Neuron (in vitro differentiated cells): ENCODE measurements around the gene SNX8.

Experiments
- H2AFZ ChIP-seq: one replicate; pipeline ENCODE4 v1.6.1; 2013; ENCODE audit warnings: low read depth, mild to moderate bottlenecking, inconsistent platforms, low read length, moderate library complexity
- H3K27me3 ChIP-seq: one replicate; pipeline ENCODE4 v1.6.1; 2013; ENCODE audit warnings: low read length; ENCODE audit not compliant: insufficient read depth
- H3K36me3 ChIP-seq: one replicate; pipeline ENCODE4 v1.6.1; 2013; ENCODE audit warnings: low read length; ENCODE audit not compliant: insufficient read depth
- H3K4me1 ChIP-seq: one replicate; pipeline ENCODE4 v1.6.1; 2013; ENCODE audit warnings: low read length; ENCODE audit not compliant: insufficient read depth
- H3K4me3 ChIP-seq: 2 replicates; pipeline ENCODE4 v1.5.1; 2013; ENCODE audit warnings: mild to moderate bottlenecking, low read length, moderate library complexity
- H3K9me3 ChIP-seq: one replicate; pipeline ENCODE4 v1.6.1; 2013; ENCODE audit warnings: low read length

SNX8 gene

DNA sequence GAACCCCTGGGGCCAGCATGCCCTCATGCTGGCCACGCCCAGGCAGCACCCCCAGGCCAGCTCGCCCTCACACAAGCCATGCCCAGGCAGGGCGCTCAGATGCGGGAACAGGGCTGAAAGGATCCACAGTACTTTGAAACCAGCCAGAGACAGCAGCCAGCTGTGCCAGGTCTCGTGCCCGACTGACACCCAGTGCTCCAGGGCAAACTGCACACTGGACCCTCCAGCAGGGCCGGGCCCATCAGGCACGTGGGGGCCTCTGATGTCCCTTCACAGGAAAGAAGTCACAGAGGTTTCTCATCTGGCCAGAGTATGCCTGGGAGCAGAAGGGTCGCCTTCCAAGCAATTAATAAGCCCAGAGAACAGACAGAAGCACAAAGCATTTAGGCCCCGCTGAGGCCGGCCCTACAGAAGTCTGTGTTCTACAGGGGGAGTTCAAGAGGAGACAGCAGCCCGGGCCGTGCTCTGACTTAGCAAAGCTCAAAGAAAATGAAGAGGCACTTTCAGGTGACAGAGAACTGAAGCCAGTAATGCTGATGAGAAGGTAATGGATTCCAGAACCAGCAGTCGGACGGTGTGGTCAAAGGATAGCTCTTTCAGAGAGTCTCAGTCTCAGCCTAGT, 102.9 kb downstream of the SNX8 start:
- H3K4me3 ChIP-seq = no peak overlapping the region
- H3K27me3 ChIP-seq = no peaks in the 10 kb centered on the region
- H3K9me3 ChIP-seq = peaks cover 6% of the 10 kb centered on the region
- no peaks in the 10 kb centered on the region for H3K4me1 ChIP-seq
- peaks cover 62% of the 10 kb centered on the region for H3K36me3 ChIP-seq
- no peak overlapping the region for H2AFZ ChIP-seq

DNA sequence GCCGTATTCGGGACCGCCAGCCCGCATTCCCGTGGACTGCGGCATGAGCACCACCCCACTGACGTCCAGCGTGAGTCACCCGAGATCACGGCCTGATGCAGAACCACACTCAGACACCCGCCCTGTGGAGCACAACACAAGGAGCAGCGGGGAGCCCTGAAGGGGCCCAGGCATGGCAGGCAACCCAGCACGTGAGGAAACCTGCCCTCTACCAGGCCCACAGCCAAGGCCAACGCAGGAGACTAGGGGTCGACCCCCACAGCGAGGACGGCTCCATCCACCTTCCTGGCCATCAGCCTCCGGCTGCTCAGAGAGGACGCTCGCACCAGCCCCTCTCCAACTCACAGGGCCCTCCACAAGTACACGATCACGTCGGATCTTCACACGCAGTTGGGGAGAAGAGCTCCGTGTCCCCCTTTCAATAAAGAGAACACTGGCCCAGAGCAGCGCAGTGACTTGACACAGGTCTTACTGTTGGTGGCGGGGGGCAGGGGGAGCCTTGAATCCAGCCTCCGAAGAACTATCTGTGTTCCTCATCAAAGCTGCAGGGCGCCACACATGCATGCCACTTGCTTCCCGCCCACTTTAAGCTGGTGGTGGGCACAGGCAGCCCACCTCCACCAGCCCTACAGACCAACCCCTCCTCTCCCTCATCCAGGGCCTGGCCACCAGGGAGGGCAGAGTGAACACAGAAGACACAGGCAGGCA, 103.5 kb downstream of the SNX8 start:
- peaks cover 55% of the 10 kb centered on the region for H3K36me3 ChIP-seq
- H3K27me3 ChIP-seq = no peaks in the 10 kb centered on the region
- H3K4me1 ChIP-seq = no peaks in the 10 kb centered on the region
- peaks cover 6% of the 10 kb centered on the region for H3K9me3 ChIP-seq
- no peak overlapping the region for H2AFZ ChIP-seq
- H3K4me3 ChIP-seq = no peak overlapping the region

- Histone ChIP-seq H3K4me1 (no peaks in the 10 kb centered on the region), H3K36me3 (peaks cover 51% of the 10 kb centered on the region)
Measured at GRCh38 chr7:2209961-2210323, 104.3 kb downstream of the SNX8 start.

GRCh38 chr7:2209146-2209960, 104.9 kb downstream of the SNX8 start:
- Histone ChIP-seq H3K27me3 (no peaks in the 10 kb centered on the region), H3K36me3 (peaks cover 46% of the 10 kb centered on the region), H3K4me1 (peaks cover 5% of the 10 kb centered on the region), H3K4me3 (no peak overlapping the region), H2AFZ (no peak overlapping the region), H3K9me3 (peaks cover 2% of the 10 kb centered on the region)

More at GRCh38 chr7:2209961-2210323, 104.3 kb downstream of the SNX8 start:
- peaks cover 2% of the 10 kb centered on the region for H3K9me3 ChIP-seq
- no peak overlapping the region for H3K4me3 ChIP-seq
- H3K27me3 ChIP-seq = no peaks in the 10 kb centered on the region
- H2AFZ ChIP-seq = no peak overlapping the region

GRCh38 chr7:2208712-2209111, 105.5 kb downstream of the SNX8 start:
- Histone ChIP-seq H3K36me3 (peaks cover 39% of the 10 kb centered on the region), H3K9me3 (peaks cover 2% of the 10 kb centered on the region), H3K27me3 (no peaks in the 10 kb centered on the region), H3K4me3 (no peak overlapping the region), H2AFZ (no peak overlapping the region), H3K4me1 (peaks cover 11% of the 10 kb centered on the region)

- peaks cover 21% of the 10 kb centered on the region for H3K36me3 ChIP-seq
- H3K9me3 ChIP-seq = no peaks in the 10 kb centered on the region
- H3K27me3 ChIP-seq = no peaks in the 10 kb centered on the region
- H2AFZ ChIP-seq = no peak overlapping the region
- H3K4me1 ChIP-seq = peaks cover 20% of the 10 kb centered on the region
- H3K4me3 ChIP-seq = no peak overlapping the region
Measured at GRCh38 chr7:2205036-2205780, 109.0 kb downstream of the SNX8 start.

DNA sequence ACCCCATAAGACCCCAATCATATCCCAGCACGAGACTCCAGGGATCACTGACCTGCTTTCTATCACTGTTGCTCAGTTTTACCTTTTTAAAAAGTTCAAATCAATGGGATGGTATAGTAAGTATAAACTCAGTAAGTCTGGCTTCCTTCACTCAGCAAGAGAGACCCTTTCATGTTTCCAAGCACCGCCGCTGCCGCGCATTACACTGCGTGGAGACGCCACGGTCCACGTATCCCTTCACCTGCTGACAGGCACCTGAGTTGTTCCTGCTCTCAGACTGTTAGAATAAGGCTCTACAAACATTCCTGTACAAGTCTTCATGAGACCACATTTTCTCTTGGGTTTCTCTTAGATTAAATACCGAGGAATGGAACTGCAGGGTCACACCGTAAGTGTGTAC, 109.8 kb downstream of the SNX8 start:
- H3K4me3 ChIP-seq = no peak overlapping the region
- H2AFZ ChIP-seq = no peak overlapping the region
- H3K27me3 ChIP-seq = no peaks in the 10 kb centered on the region
- H3K36me3 ChIP-seq = peaks cover 29% of the 10 kb centered on the region
- peaks cover 20% of the 10 kb centered on the region for H3K4me1 ChIP-seq
- no peaks in the 10 kb centered on the region for H3K9me3 ChIP-seq

- Histone ChIP-seq H3K9me3 (no peaks in the 10 kb centered on the region), H3K4me1 (peaks cover 20% of the 10 kb centered on the region), H3K27me3 (no peaks in the 10 kb centered on the region), H2AFZ (no peak overlapping the region), H3K36me3 (peaks cover 31% of the 10 kb centered on the region), H3K4me3 (no peak overlapping the region)
Measured at GRCh38 chr7:2203766-2204300, 110.4 kb downstream of the SNX8 start.

DNA sequence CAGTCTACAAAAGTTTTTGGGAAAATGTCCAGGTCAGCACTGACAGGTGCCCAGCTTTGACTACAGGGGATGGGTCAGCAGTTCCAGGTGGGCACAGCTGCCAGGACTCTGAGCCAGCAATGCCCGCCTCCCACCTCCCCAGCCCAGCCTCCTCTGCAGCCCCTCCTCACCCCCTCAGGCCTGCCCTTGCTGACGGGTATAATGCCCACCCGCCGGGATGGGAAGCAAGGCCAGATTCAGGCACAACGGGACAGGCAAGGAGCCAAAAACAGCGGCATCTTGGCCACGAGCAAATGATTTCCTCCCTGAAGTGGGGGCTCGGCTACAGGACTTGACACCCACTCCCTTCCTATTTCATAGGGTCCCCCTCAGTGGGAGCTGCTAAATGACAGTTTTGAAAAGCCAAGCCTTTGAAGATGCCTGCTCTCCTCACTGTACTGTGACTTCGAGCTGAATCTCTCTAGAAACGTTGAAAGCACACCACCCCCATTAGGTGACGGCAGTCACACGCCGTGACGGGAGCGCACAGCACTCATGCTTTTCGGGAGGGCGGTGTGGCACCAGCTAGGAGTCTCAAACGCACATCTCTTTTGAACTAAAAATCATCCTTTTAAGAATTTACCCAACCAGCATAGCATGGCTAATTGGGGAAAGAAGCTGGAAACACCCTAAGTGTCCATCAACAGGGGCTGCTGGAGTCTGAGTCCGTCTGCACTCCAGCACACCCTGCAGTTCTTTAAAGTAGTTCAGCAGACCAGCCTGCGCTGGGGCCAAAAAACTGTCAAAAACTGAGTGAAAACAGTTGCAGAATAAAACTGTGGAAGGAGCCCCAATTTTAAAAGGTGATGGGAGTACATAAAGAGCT, 111.1 kb downstream of the SNX8 start:
- no peaks in the 10 kb centered on the region for H3K27me3 ChIP-seq
- no peak overlapping the region for H2AFZ ChIP-seq
- no peaks in the 10 kb centered on the region for H3K9me3 ChIP-seq
- H3K4me3 ChIP-seq = no peak overlapping the region
- peaks cover 20% of the 10 kb centered on the region for H3K4me1 ChIP-seq
- H3K36me3 ChIP-seq = peaks cover 24% of the 10 kb centered on the region

DNA sequence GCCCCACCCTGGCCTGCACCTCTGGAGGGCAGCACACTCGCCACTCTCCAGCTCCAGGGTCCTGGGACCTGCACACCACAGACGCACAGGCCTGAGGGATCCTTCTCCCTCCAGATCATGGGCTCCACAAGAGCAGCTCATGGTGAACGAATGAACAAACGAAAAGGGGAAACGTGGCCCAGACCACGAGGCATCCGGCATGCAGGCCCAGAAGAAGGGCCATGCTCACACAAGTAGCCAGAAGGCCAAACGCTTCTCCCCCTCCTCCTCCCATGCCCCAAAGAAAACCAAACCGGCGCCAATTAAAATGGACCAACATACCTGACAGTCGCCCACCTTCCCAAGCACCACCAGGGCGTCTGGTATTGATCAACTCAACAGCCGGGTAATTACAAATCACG, 111.9 kb downstream of the SNX8 start:
- Histone ChIP-seq H3K4me1 (peaks cover 20% of the 10 kb centered on the region), H3K36me3 (peaks cover 16% of the 10 kb centered on the region), H2AFZ (no peak overlapping the region), H3K27me3 (no peaks in the 10 kb centered on the region), H3K4me3 (no peak overlapping the region), H3K9me3 (no peaks in the 10 kb centered on the region)
